Sciatic nerve (tissue), 2 donors: ENCODE measurements around the gene ARL17B. TPM values are rescaled to one million over a fixed set of nuclear protein-coding genes. Genes with fewer than 3 reads are reported as not detected.
"Not testable (repeated sequence)": the region's sequence is repeated elsewhere in the genome, so short reads cannot be mapped to it uniquely, and the experiment has no call there.

Experiments
- ATAC-seq: fragments of 200-7000 bp; cut with Tn5 transposase; one replicate; pipeline ENCODE4 v1.9.1; 2020; ENCODE audit warnings: mild to moderate bottlenecking, moderate library complexity
- DNase-seq: peaks from one replicate; pipeline ENCODE4 v3.0.0-alpha.2; 2020; ENCODE audit warnings: low spot score
- intact Hi-C: fragments of 100-400 bp; cut with DNase I; formaldehyde crosslinking; loops from one replicate; pipeline ENCODE4 v1.14.2; 2022
- total RNA-seq: library from RNA; stranded (reverse); fragmentation: NEBNext Ultra II Directional; extraction: Animal tissue kit (Norgen Biotek cat#: 25700); gene quantifications from one replicate; pipeline ENCODE4 v1.2.1, GENCODE V29; 2021
- donor health status: DM: no; HTN: no; CAD: no.
- donor health status: DM: no; HTN: no; CAD: no.

ARL17B gene
- total RNA-seq, 1 donor from 2014 or later: 16.6 TPM

- DNase-seq, ATAC-seq, intact Hi-C loops: not testable (repeated sequence)
Observed at GRCh38 chr17:46294831-46295230, 66.7 kb downstream of the ARL17B start, which contains the start of gene LRRC37A. TSS of gene LRRC37A (plus strand) at chr17:46295131. CDS start at chr17:46295134, 3 bp downstream.

- ATAC-seq, intact Hi-C loops, DNase-seq: not testable (repeated sequence)
Observed at GRCh38 chr17:46291618-46292017, 69.9 kb downstream of the ARL17B start.

DNA sequence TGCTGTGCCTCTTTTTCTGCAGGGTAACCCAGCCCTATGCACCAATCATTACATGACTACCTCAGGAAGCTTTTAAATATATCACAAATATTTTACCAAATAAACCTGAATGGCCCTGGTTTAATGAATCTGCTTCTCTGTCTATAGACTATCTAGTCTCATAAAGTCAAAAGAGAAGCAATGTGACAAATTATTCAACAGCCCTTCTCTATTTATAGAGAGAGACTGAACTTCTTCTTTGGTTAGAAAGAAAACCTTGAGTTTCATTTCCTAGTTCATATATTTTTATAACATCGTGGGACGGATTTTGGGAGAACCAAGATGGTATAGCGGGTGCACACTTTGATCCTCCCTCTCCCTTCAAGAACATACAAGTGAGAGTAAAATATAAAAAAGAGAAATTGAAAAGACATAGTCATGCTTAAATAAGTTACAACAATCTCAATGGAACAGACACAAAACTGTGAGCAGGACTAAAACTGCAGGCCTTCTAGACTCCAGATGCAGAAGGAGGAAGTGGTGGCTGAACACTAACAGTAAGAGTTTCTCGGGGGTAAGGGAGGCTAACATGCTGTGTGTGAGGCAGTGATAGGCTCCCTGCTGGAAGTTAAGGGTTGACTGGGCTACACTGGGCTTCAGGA, 70.5 kb downstream of the ARL17B start:
- DNase-seq, intact Hi-C loops: not testable (repeated sequence)
- peak; percentile 76 for ATAC-seq

DNA sequence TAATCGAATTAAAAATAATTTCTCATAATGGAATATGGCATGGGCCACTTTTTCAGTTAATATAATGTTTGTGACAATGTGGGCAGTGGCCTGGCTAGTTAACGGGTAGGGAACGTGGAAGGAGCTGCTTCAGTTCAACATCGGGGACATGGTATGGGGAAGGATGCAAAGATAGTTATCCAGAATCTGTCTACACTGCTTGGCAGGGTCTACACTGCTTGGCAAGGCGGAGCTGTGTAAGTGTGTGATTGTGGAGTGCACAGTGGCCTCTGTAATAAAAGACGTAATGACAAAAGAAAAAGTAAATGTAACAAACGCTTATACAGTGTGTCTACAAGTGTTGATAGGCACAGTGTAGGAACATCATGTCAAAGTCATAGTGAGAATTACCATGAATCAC, 74.0 kb downstream of the ARL17B start:
- peak; percentile 23 for ATAC-seq
- intact Hi-C loops, DNase-seq: not testable (repeated sequence)

GRCh38 chr17:46286764-46287221, 74.8 kb downstream of the ARL17B start:
- DNase-seq, intact Hi-C loops: not testable (repeated sequence)
- peak; percentile 81 for ATAC-seq

DNA sequence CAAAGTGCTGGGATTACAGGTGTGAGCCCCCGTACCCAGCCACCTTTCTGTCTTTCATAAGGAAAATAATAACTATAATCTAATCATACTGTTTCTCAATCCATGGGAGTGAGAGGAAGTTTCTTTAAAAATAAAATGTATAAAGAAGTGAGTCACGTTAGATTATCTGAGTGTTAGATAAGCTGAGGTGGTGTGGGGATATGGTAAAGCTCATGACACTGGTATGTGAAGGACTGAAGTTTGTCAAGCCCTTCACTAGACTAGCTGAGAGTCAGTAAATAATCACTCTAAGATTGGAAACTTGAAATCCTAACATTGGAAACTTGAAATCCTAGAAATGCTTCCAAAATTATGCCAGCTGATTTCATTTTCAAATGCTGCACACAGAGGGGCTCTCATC, 76.1 kb downstream of the ARL17B start:
- DNase-seq, ATAC-seq, intact Hi-C loops: not testable (repeated sequence)

DNA sequence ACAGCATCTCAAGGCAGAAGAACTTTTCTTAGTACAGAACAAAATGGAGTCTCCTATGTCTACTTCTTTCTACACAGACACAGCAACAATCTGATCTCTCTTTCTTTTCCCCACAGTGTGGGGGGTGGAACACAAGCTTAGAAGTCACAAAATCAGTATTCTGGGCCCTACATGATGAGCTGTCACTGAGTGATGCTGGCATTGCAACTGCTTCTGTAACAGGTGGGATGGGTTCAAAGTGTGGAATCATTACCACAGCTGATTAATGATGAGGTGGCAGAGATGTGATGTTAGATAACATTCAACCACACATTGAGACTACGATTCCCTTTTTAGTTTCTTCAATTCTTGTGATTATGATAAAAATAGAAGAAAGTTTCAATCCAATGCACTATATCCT, 77.1 kb downstream of the ARL17B start:
- DNase-seq, ATAC-seq, intact Hi-C loops: not testable (repeated sequence)

GRCh38 chr17:46282635-46283034, 78.9 kb downstream of the ARL17B start:
- intact Hi-C loops, DNase-seq, ATAC-seq: not testable (repeated sequence)

- ATAC-seq, DNase-seq, intact Hi-C loops: not testable (repeated sequence)
Observed at GRCh38 chr17:46281336-46281735, 80.2 kb downstream of the ARL17B start.

DNA sequence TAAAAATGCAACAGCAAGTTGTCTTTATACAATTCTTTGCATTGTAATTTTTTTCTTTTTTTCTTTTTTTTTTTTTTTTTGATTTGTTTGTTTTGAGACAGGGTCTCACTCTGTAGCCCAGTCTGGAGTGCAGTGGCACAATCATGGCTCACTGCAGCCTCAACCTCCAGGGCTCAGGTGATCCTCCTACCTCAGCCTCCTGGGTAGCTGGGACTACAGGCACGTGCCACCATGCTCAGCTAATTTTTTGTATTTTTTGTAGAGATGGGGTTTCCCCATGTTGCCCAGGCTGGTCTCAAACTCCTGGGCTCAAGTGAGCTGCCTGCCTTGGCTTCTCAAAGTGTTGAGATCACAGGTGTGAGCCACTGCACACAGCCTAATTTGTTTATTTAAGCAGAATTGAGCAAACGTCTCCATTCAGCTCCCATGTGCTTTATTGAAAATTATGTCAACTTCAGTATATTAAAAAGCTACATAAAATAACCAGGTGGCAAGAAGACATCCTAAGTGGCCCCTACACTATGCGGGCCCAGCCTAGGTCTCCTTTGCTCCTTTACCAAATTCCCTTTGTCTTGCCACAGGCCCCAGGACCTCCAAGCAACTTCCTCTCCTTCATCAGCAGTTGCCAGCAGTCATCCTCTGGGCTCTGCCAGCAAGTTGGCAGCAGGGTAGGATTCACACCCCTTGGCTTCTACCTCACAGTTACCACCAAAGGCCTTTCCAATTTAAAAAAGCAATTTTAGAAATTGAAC, 84.7 kb downstream of the ARL17B start:
- ATAC-seq, intact Hi-C loops, DNase-seq: not testable (repeated sequence)

DNA sequence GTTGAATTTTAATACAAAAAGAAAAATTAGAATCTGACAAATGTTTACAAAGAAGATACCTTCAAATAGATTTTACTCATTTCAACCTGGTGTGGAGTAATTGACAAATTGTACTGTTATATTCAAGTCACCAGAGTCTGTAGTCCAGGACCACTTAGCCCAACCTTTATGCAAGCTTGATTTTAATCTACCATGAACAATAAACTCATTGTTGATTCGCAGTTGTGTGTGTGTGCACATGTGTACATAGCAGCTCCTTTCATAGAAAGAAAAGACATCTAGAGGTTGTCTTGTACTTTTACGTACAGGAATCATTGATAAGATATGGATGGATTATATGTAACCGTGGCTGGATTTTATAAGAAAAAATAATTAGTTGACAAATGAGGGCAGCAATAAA, 87.3 kb downstream of the ARL17B start:
- DNase-seq (no peak), ATAC-seq (no peak)
- intact Hi-C loops: no loop called here

DNA sequence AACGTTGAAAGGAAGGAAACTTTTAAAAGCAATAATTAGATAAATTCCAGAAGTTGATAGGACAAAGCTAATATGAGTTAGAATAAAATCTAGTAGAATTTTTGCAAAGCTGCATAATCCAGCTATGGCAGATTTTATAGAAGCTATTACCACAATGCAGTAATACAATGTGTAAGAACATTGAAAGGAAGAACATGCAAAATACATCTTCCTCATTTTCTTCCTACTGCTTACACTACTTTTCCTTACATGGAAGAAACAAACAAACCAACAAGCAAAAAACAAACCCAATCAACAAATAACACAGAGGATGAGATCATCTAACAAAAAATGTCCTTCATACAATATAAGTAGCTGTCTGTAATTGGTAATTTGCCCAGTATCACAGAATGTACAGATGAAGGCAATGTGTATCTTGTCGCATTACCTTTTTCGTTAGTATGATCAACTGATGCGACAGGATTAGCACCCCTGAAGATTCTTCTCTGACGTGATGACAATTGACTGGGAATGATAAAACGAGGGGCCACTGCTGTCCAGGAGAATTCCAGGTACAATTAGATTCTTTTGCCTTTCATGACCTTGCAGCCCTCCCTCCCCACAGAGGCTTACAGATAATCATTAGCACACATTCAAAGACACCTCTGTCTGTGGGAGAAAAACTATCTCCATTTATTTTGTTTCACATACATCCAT, 87.9 kb downstream of the ARL17B start:
- no peak for DNase-seq
- ATAC-seq: no peak
- intact Hi-C loops: no loop called here

DNA sequence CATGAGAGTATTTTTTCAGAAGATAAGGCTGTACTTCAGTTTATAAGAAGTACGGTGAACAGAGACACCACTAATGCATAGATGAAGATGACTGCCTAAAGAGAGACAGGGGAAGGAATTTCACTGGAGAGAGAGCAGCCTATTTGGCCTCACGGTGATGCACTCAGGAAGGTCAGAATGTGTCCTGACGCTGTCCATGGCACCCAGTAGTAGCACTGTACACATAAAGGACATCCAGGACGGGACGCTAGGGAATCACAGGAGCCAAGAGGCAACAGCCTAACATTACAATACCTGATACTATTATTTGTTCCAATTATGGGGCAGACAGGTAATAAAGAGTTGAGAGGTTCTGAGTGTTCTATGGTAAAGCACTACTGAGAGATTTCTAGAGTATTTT, 91.5 kb downstream of the ARL17B start:
- intact Hi-C loops: no loop called here
- no peak for DNase-seq
- ATAC-seq: no peak

GRCh38 chr17:46266656-46267544, 94.7 kb downstream of the ARL17B start:
- peak; percentile 87 for DNase-seq
- intact Hi-C loops: no loop called here

GRCh38 chr17:46266063-46266655, 95.4 kb downstream of the ARL17B start:
- DNase-seq, intact Hi-C loops: not testable (repeated sequence)
- ATAC-seq: peak; percentile 35

More at GRCh38 chr17:46266656-46267544, 94.7 kb downstream of the ARL17B start:
- ATAC-seq: peak; percentile 90

GRCh38 chr17:46264456-46265198, 96.9 kb downstream of the ARL17B start:
- DNase-seq (no peak), ATAC-seq (no peak)
- intact Hi-C loops: no loop called here

DNA sequence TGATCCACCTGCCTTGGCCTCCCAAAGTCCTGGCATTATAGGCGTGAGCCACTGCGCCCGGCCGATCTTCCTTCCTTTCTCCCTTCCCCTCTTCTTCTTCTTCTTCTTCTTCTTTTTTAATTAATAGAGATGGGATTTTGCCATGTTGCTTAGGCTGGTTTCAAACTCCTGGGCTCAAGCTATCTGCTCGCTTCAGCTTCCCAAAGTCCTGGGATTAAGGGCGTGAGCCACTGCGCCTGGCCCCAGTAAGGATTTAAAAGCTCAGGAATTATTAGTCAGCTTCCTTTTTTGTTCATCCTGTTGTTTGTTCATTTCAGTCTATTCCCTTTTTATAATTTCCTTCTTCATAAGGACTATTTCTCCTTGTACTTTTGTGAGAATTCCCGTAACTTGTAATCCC, 99.3 kb downstream of the ARL17B start:
- ATAC-seq (no peak), DNase-seq (no peak)
- intact Hi-C loops: no loop called here
